Upper lobe of left lung (tissue), 4 donors: ENCODE results near the gene TTC23.
A peak's percentile ranks its signal among the peaks of the same experiment; 100 is the strongest.

Source experiments
- POLR2A ChIP-seq, 4 donors: fragments of 450-650 bp; IDR thresholded peaks; one replicate each; pipeline ENCODE4 v1.5.1; 2016 to 2017; ENCODE audit warnings: antibody characterized with exemption in 4 of 4, mild to moderate bottlenecking in 2 of 4
- POLR2AphosphoS5 ChIP-seq, 2 donors: sonication (generic); formaldehyde crosslinking; IDR thresholded peaks; one replicate each; pipeline ENCODE4 v1.5.1; 2017; ENCODE audit warnings: antibody characterized with exemption in 2 of 2
- TF ChIP-seq, protein P1 (sequence below), 6 experiments: fragments of 450-650 bp in 4 of 6; fragments of 200-600 bp in 2 of 6; sonication (generic) in 2 of 6; IDR thresholded peaks; one replicate each; pipeline ENCODE4 v1.5.1; 2016 to 2019; ENCODE audit warnings: antibody characterized with exemption in 6 of 6

DNA sequence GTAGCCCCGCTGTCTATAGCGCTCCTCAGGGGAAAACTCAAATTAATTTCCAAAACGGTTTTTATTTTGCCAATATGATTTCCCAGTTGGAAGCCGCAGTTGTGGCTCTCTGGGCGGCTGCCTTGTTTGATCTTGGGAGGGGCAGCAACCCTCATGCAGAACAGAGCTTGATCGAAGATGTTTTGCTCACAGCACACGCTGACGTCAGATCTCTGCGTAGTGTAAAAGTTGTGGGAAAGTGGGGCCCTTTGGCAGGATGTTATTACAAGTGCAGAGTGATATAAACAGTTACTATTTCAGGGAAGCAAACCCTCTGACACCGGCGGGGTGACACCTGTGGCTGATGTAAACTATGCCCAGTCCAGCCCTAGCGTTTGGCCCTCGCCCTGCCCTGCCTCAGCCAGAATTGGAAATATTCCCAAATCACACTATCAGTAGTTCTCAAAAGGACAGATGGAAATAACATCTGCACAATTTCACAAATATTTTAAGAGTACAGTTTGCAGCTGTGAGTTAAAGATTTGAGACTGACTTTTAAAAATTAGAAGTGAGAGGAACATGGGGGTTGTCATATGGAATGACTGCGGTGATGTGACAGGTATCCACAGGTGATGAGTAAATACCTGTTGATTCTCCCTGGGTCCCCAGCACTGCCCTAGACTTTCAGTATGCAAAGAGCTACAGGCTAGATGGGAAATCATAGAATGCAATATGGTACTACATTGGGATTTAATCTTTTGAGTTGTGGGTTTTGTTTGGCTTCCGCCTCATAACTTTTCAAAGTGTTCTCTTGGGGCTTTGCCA, 142.8 kb downstream of the TTC23 start:
- TF ChIP-seq, protein P1, sequence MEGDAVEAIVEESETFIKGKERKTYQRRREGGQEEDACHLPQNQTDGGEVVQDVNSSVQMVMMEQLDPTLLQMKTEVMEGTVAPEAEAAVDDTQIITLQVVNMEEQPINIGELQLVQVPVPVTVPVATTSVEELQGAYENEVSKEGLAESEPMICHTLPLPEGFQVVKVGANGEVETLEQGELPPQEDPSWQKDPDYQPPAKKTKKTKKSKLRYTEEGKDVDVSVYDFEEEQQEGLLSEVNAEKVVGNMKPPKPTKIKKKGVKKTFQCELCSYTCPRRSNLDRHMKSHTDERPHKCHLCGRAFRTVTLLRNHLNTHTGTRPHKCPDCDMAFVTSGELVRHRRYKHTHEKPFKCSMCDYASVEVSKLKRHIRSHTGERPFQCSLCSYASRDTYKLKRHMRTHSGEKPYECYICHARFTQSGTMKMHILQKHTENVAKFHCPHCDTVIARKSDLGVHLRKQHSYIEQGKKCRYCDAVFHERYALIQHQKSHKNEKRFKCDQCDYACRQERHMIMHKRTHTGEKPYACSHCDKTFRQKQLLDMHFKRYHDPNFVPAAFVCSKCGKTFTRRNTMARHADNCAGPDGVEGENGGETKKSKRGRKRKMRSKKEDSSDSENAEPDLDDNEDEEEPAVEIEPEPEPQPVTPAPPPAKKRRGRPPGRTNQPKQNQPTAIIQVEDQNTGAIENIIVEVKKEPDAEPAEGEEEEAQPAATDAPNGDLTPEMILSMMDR (IDR thresholded peaks at IDR 0.05), result no peak
- no peak for TF ChIP-seq POLR2A (IDR thresholded peaks at IDR 0.05)
- TF ChIP-seq POLR2AphosphoS5 (IDR thresholded peaks at IDR 0.05), result peak in 1 of 2 donors; percentile 44
